NCI-H2196 treated with DMSO at 0.1 percent for 48 hours (cell line): ENCODE results near the gene ZNF689.

ENCODE experiments used
- DNase-seq: peaks from one replicate; lab custom pipeline; 2025; ENCODE audit not compliant: unreplicated experiment; lab: John Stamatoyannopoulos, UW

The ZNF689 gene

GRCh38 chr16:30609926-30610839 lies at the start of gene ZNF689:
Gene ZNF689, minus strand, starts transcription at chr16:30610389. Its CDS starts 348 bp downstream, at chr16:30610041.
- DNase-seq = peak; percentile 88

GRCh38 chr16:30658731-30659506 lies 48.7 kb upstream of the ZNF689 start:
- DNase-seq = no peak

DNA sequence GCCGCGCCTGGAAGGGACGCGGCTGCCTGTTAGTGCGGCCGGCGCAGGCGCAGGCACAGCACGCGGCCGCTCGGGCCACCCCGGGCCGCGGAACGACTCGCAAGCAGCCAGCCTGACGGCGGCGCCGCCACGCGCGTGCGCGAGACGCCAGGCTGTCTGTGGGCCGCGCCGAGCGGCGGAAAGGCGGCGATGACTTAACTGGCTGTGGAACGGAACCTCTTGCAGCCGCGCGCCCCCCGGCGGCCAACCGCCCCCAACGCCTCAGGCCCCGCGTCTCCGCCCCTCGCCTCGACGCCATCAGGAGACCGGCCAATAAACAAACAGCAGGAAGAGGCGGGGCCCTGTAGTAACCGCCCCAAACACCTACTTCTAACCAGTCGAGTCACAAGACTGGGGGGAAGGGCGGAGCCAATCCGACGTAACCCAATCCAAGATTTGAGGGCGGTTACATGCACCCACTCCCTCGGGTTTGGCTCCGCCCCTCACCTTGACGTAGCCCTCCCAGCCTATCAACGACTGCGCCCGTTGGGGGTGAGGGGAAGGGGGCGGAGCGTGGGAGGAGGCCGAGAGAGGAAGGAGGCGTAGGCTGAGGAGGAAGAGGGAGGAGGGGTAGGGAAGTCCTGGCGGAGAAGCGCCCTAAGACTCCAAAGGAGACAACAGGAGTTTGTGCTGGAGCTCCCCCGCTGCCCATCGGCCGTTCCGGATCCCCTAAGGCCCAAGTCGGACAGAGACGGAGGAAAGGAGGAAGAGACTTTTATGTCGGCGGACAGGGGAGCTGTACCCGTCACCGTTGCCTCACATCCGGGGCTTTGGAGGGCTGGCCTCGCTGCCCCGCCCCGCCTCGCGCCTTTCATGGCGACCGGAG lies 47.9 kb upstream of the ZNF689 start, which contains the start of gene FBRS:
Gene FBRS (plus strand): TSS at position 566 of the 865 bp plus-strand sequence. CDS start 1,088 bp downstream, outside the sequence.
- peak; percentile 99 for DNase-seq

DNA sequence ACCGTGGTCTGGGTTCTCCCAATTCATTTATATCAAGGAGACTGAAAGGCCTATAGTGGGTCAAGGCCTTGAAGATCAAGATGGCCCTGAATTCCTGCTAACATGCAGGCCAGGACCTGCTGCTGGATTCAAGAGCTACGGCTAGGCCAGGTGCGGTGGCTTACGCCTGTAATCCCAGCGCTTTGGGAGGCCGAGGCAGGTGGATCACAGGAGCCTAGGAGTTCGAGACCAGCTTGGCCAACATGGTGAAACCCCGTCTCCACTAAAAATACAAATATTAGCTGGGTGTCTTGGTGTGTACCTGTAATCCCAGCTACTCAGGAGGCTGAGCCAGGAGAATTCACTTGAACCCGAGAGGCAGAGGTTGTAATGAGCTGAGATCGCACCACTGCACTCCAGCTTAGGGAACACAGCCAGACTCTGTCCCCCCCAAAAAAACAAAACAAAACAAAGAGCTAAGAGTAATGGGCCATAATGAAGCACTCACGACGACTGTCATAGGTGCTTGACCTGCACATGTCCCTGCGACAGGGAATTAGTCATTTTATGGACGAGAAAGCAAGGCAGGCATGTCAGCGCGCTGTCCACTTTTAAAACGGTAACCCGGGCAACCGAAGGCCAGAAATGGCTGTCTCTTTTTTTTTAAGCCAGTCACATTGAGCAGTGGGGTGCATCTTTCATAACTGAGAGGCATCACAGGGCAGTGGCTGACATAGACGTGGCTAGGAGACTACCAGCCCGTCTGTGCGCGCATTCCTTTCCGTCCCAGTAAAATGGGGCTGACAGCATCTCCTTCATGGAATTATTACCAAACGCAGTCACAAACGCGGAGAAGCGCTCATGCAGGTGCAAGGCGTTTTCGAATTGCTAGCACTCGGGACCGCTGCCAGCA lies 47.0 kb upstream of the ZNF689 start:
- no peak for DNase-seq

DNA sequence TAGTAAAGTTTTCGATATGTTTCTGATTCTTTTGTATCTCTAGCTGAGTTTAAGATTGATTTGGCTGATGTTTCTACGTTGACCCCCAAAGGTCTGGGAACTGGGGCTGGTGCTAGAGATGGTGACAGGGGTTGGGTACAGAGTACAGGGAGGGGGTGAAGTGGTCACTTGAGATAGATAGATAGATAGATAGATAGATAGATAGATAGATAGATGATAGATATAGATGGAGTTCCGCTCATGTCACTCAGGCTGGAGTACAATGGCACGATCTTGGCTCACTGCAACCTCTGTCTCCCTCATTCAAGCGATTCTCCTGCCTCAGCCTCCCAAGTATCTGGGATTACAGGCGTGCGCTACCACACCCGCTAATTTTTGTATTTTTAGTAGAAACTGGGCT lies 46.2 kb upstream of the ZNF689 start:
- no peak for DNase-seq

GRCh38 chr16:30655815-30656347 lies 45.7 kb upstream of the ZNF689 start:
- no peak for DNase-seq

DNA sequence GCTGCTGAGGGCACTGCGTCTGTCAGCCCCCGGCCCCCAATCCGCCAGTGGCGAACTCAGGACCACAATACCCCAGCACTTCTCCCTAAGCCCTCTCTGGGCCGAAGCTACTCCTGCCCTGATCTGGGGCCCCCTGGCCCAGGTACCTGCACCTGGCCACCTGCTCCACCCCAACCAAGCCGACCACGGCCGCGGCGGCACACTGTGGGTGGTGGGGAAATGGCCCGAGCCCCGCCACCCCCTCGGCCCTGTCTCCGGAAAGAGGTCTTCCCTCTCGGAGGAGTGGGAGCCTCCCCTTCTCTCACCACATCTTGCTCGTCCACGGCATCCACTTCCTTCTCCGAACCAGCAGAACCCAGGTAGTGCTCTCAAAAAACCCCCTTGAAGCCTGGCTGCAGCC lies 44.7 kb upstream of the ZNF689 start:
- no peak for DNase-seq

DNA sequence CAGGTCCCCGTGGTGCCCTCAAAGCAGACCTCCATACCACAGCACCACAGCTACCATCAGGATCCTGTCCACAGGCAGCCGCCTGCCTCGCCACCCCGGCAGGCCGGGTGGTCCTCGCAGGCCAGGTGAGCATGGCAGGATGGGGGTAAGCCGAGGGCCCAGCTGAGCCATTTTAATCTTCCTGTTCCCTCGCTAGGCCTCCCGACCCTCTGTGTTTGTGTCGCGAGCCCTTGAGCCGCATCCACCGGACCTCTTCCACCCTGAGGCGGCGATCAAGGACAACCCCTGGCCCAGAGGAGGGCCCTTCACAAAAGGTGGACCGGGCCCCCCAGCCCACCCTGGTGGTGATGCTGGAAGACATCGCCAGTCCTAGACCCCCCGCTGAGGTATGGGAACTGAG lies 42.5 kb upstream of the ZNF689 start:
- no peak for DNase-seq

- no peak for DNase-seq
These were observed 41.8 kb upstream of the ZNF689 start for GRCh38 chr16:30652005-30652296.

DNA sequence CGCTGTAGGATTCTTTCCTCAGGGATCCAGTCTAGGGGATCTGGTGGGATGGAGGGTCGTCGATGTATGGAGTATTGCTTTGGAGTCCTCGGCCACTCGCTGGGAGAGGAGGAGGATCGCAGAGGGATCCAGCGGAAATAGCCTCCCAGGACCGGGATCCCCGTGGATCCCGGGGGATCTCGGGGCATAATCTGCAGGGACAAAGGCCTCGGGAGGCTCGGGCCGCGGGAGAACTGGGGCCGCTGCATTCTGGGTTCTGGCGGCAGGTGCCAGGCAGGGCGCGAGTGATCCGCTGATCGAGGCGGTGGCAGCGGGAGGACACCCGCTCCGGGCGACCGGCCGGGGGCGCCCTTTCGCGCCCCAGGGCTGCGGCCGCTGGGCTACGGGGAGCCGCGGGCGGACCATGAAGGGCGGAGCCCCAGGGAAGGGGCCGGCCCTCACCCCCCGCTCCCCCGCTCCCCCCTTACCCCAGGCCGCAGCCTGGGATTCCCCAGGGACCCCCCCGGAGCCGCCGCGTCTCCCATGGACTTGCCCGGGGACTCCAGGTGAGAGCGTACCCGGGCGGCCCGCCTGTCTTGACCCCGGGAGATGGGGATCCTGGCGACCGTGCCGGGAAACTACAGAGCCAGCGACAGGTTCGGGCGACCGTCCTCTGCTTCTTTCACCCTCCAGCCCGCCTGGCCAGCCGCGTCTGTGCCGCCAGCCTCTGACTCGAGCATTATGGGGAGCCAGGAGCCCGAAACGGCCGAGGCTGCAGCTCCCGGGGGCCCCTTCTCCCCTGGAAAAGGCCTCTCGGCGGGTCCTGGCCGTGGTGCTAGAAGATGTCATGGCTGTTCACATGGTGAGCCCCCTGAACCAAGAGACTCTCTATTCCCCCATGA lies 41.2 kb upstream of the ZNF689 start:
- peak; percentile 39 for DNase-seq

GRCh38 chr16:30650369-30651123 lies 40.4 kb upstream of the ZNF689 start, which contains the start of gene PRR14:
Gene PRR14, plus strand, starts transcription at chr16:30650960. Its CDS starts 686 bp downstream, at chr16:30651646.
- DNase-seq = peak; percentile 99

DNA sequence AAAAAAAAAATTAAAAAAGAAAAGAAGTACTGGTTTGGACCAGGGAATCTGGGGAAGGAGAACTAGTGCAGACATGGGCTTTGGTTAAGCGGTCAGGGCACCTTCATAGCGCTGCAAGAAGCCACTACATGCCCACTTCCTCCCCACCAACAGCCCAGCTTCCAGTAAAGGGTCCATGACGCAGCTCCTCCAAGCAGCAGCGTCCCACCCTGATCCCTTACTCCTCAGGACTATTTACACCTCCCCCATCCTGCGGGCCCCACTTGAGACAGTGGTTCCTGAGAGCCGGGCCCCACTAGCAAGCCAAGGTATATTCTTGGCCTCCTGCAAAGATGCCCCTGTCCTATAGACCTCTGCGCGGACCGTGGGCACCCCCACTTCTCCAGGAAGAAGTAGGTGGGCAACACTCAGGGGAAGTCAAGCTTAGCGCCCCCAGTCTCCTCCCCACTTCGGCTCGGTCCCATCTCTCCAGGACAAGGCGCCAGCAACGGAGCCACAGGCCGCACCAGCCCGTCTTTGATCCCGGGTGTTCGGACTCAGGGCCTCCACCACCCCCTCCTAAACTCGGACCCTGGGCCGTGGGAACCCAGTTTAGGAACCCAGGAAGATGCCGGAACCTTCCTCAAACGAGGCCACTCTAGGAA lies 39.7 kb upstream of the ZNF689 start:
- DNase-seq = no peak

DNA sequence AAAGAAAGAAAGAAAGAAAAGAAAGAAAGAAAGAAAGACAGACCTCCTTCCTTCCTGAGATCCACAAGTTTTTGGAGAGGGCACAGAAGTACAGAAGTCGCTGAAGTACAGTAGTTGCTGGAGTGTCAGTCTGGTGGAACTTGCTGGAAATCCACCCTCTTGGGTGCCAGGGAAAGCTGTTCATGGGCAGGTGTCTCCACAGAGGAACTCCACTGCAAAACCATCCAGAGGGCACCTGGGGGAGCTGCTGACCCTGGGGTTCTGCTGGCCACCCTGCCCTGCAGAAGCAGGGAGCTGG lies 37.0 kb upstream of the ZNF689 start:
- DNase-seq = no peak

DNA sequence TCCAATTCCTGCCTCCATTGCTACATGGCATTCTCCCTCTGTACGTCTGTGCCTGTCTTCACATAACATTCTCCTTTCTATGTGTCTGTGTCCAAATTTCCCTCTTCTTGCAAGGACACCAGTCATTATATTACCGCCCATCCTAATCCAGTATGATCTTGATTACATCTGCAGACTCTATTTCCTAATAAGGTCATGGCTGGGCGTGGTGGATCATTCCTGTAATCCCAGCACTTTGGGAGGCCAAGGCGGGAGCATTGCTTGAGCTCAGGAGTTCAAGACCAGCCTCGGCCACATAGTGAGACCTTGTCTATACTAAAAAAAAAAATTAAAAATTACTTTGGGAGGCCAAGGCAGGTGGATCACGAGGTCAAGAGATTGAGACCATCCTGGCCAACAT lies 35.5 kb upstream of the ZNF689 start:
- no peak for DNase-seq

- DNase-seq = no peak
These were observed 34.2 kb upstream of the ZNF689 start for GRCh38 chr16:30644334-30644830.

DNA sequence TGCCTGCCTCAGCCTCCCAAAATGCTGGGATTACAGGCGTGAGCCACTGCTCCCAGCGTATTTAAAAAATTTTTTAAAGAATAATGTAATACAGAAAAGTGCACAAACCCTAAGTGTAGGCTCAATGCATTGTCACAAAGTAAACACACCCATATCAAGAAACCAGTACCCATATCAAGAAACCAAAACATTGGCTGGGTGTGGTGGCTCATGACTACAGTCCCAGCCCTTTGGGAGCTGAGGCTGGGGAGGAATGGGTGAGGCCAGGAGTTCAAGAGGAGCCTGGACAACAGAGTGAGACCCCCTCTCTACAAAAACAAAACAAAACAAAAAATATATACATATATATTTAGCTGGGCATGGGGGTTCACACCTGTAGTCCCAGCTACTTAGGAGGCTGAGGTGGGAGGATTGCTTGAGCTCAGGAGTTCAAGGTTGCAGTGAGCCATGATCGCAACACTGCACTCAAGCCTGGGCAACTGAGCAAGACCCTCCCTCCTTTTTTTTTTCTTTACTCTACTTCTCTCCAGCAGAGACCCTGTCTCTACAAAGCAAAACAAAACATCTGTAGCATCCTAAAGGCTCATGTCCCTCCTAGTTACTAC lies 31.3 kb upstream of the ZNF689 start:
- no peak for DNase-seq

GRCh38 chr16:30637944-30638343 lies 27.8 kb upstream of the ZNF689 start:
- DNase-seq = peak; percentile 29
